ENCODE data around the gene RERE.

RERE gene

GRCh38 chr1:8390707-8391106 lies 426.7 kb downstream of the RERE start:
- TF ChIP-seq ZBTB7A (IDR thresholded peaks at IDR 0.05; ENCODE audit: low read depth), result no peak
- TF ChIP-seq EGR1 (IDR thresholded peaks at IDR 0.05), result no peak
- TF ChIP-seq TAF1 (IDR thresholded peaks at IDR 0.05; ENCODE audit: low read depth), result no peak
- TF ChIP-seq MAX (IDR thresholded peaks at IDR 0.05), result no peak
- TF ChIP-seq RAD21 (IDR thresholded peaks at IDR 0.05; ENCODE audit: low read depth), result no peak
- TF ChIP-seq NFIC (IDR thresholded peaks at IDR 0.05), result no peak
- no peak for TF ChIP-seq CEBPB (IDR thresholded peaks at IDR 0.05)
- no peak for TF ChIP-seq TCF12 (IDR thresholded peaks at IDR 0.05; ENCODE audit: low read depth)

- no peak for TF ChIP-seq TAF1 (IDR thresholded peaks at IDR 0.05; ENCODE audit: low read depth)
- no peak for TF ChIP-seq NFIC (IDR thresholded peaks at IDR 0.05)
- no peak for TF ChIP-seq CEBPB (IDR thresholded peaks at IDR 0.05)
- TF ChIP-seq USF1 (IDR thresholded peaks at IDR 0.05), result no peak
- TF ChIP-seq YY1 (IDR thresholded peaks at IDR 0.05; ENCODE audit: low read depth), result no peak
- TF ChIP-seq REST (IDR thresholded peaks at IDR 0.05; ENCODE audit: low read depth), result no peak
- TF ChIP-seq RAD21 (IDR thresholded peaks at IDR 0.05; ENCODE audit: low read depth), result no peak
- no peak for TF ChIP-seq EP300 (IDR thresholded peaks at IDR 0.05; ENCODE audit: borderline replicate concordance)
These were observed 427.4 kb downstream of the RERE start for GRCh38 chr1:8389958-8390535.

GRCh38 chr1:8388732-8389562 lies 428.5 kb downstream of the RERE start:
- TF ChIP-seq CREB1 (IDR thresholded peaks at IDR 0.05; ENCODE audit: low read depth) (no peak), TCF12 (IDR thresholded peaks at IDR 0.05; ENCODE audit: low read depth) (no peak), RAD21 (IDR thresholded peaks at IDR 0.05; ENCODE audit: low read depth) (no peak), EGR1 (IDR thresholded peaks at IDR 0.05) (no peak), FOXM1 (IDR thresholded peaks at IDR 0.05; ENCODE audit: borderline replicate concordance, low read depth) (no peak), NFIC (IDR thresholded peaks at IDR 0.05) (no peak), MAX (IDR thresholded peaks at IDR 0.05) (no peak), REST (IDR thresholded peaks at IDR 0.05; ENCODE audit: low read depth) (no peak), YY1 (IDR thresholded peaks at IDR 0.05; ENCODE audit: low read depth) (no peak), USF1 (IDR thresholded peaks at IDR 0.05) (no peak), CEBPB (IDR thresholded peaks at IDR 0.05) (no peak), TEAD4 (IDR thresholded peaks at IDR 0.05) (no peak), EP300 (IDR thresholded peaks at IDR 0.05; ENCODE audit: borderline replicate concordance) (no peak), TAF1 (IDR thresholded peaks at IDR 0.05; ENCODE audit: low read depth) (no peak), ZBTB7A (IDR thresholded peaks at IDR 0.05; ENCODE audit: low read depth) (no peak)

- TF ChIP-seq EGR1 (IDR thresholded peaks at IDR 0.05) (no peak), TCF12 (IDR thresholded peaks at IDR 0.05; ENCODE audit: low read depth) (no peak), EP300 (IDR thresholded peaks at IDR 0.05; ENCODE audit: borderline replicate concordance) (no peak), YY1 (IDR thresholded peaks at IDR 0.05; ENCODE audit: low read depth) (no peak), CEBPB (IDR thresholded peaks at IDR 0.05) (no peak), ZBTB7A (IDR thresholded peaks at IDR 0.05; ENCODE audit: low read depth) (no peak), FOXM1 (IDR thresholded peaks at IDR 0.05; ENCODE audit: borderline replicate concordance, low read depth) (no peak), REST (IDR thresholded peaks at IDR 0.05; ENCODE audit: low read depth) (no peak), MAX (IDR thresholded peaks at IDR 0.05) (no peak), CREB1 (IDR thresholded peaks at IDR 0.05; ENCODE audit: low read depth) (no peak), TAF1 (IDR thresholded peaks at IDR 0.05; ENCODE audit: low read depth) (no peak), TEAD4 (IDR thresholded peaks at IDR 0.05) (no peak), USF1 (IDR thresholded peaks at IDR 0.05) (no peak), RAD21 (IDR thresholded peaks at IDR 0.05; ENCODE audit: low read depth) (no peak), NFIC (IDR thresholded peaks at IDR 0.05) (no peak)
These were observed 431.2 kb downstream of the RERE start for GRCh38 chr1:8386247-8386646.

Measured in Ishikawa (cell line).